Hematopoietic multipotent progenitor cell (in vitro differentiated cells): ENCODE data around the gene ZEB2. TPM values are rescaled to one million over a fixed set of nuclear protein-coding genes. Genes with fewer than 3 reads are reported as not detected.
A peak's percentile ranks its signal among the peaks of the same experiment; 100 is the strongest.

Experiments
- DNase-seq, 3 donors: peaks; one replicate each; pipeline ENCODE4 v3.0.0-alpha.2; 2011 to 2015; ENCODE audit warnings: low read depth in 2 of 3, low spot score in 2 of 3
- total RNA-seq: library from RNA; depleted of rRNA; stranded (reverse); fragments of >200 nt; gene quantifications from one replicate; pipeline ENCODE4 v1.2.3, GENCODE V29; 2012

ZEB2 gene
- total RNA-seq = 117 TPM

DNA sequence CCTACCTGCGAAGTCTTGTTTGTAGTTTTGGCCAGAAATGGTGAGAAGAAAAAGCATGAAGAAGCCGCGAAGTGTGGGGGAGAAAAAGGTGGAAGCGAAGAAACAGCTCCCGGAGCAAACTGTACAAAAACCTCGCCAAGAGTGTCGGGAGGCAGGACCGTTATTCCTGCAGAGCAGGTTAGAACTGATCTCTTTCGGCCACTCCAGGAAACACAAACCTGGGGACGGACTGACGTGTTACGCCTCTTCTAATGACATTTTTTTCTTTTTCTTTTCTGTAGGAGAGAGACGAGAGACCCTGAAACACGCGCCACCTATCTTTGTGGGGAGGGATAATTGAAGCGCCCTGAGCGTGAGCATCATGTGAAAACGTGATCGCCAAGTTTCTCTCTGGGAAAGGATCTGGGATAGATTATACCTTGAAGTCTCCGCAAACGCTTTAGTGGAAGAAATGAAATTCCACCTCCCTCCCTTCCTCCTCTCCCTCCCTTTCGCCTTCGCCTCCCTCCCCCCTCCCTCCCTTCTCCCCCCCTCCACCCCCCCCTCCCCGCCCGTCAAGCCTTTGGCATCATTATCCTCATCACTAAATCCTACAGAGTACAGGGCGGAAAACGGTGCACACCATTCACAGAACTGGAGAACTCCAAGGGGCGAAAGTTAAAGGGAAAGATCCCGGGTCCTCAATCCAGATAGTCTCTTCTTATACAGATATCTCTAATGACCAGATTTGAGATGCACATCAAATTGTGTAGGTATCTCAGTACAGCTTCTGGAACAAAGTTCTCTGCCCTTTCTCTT is at the start of gene ZEB2:
Gene ZEB2 (minus strand): TSS at position 186 of the 798 bp plus-strand sequence. CDS start 2,769 bp downstream, outside the sequence.
- peak in 2 of 3 donors; percentile 84 to 88 for DNase-seq

DNA sequence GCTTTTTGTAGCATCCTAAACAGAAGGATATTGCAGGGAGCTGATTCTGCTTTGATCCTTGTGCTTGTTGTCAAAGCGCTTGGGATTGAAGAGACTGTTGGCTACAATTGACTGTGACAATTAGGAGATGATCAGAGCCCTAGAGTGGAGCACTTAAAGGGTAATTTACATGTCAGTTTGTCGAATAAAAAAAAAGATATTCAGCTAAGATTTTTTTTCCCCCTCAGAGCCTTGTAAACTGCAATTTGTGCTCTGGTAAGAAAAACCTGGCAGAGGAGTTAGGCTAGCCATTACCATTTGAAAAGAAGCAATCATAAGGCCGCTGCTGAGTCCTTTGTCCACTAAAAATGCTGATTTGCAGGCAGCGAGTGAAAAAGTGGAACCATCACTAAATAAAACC is 47.8 kb upstream of the ZEB2 start:
- no peak for DNase-seq

DNA sequence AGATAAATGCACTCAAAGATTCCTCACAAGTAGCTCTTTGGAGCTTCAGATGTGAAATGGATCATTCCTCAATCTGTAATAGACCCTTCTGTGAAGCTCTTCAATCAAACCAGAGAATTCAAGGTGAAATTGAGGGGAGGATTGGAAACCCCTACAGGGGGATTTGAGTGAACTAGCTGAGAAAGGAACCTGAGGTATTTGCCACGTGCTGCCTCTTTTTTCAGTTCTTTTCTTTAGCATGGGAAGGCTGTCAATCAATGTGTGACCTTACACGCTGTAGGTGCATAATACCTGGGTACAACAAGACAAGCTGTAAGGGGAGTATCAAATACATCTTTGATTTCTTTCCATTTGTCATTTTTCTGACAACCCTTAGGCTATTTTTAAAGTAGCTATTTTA is 46.5 kb upstream of the ZEB2 start:
- no peak for DNase-seq

DNA sequence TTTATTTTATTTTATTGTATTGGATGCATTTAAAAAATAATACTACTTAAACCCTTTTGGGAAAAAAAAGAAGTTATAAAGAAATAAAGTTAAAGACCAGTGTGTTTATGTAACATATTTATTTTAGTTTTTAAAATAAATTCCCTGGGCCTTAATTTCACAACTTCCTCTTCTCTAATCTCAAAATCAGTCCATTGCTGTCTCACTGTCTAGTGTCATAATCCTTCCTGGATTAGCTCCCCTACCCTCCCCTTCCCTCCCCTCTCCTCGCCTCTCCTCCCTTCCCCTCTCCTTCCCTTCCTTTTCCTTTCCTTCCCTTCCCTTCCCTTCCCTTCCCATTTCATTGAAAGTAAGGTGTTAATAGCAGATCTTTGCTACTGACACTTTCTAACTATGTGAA is 40.3 kb upstream of the ZEB2 start:
- DNase-seq = peak in 2 of 3 donors; percentile 20 to 36

DNA sequence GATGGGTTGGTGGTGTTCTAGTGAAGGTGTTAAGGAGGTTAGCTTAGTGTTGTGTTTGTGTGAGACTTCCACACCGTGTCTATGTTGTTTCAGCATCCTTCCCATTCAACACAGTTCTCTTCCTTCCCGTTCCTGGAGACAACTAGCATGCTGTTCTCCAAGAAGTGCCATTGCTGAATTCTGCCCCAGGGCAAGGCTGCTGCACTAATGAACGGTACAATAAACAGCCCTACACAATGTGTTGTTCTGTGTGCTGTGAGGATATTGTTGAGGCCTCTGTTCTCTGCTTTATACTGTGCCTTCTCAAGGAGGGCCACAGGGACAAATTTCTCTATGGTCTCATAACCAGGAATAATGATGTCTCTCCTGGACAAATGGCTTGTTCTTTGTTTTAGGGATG is 39.8 kb upstream of the ZEB2 start:
- no peak for DNase-seq

DNA sequence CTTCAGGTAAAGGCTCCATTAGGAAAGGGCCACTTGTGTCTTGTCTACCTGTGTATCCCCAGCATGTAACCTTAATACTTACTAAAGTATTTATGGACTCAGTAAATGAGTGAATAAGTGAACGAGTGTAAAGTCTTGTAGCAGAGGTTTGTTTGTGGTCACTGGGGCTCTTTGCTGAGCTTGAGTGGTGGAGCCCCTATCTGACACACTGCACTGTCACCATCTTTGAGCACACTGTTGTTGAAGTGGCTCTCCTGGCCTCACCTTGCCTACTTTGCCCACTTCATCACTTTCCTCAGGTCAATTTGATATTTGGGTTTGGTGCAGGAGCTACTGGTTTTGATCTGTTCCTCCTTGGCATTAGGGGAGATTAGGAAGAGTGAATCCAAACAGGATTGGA is 39.3 kb upstream of the ZEB2 start:
- no peak for DNase-seq

DNA sequence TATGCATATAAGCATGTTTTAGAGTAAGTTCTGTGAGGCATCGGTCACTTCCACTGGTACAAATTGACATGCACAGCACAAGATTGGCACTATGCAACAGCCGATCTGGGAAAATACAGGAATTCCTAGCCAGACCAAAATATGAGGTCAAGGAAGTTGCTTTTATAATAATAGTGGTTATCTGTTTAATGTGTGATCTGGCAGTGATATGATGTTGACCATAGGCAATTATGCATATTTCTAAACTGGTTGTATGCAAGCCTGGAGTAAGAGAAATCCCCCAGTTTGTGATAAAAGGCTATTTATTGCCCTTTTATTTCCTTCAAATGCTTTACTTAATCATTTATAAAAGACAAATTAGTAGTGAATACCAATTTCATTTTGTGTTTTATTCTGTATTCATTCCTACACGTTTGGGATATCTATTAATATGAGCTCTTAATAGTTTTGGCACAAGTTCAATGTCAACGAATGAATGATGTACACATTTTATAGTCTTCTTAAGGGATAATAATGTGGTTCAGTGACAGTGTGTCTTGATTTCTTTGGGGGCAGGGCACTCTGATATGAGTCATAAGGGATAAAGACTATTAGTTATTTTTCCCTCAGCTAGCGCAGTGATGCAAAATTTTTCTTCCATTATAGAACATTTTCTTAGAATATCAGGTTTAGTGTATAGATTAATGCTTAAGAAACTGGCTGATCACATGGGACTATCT is 34.7 kb upstream of the ZEB2 start:
- no peak for DNase-seq

DNA sequence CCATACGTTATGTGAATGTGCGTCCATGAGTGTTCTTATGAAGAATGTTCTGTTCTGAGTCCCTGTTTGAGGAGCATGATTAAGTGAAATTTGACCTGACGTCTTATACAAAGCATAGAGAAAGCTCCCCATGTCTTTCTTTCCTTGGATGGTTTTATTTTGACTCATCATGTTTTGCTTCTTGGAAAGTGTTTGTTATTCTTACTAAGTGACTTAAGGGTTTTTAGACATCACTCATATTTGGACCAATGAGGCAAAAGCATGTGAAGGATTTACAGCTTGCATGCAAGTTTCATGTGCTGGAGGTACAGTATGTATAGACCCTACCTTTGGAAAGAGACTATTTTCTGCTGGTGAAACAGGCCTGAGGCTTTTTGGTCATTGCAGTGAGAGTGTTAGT is 33.5 kb upstream of the ZEB2 start:
- DNase-seq = no peak

DNA sequence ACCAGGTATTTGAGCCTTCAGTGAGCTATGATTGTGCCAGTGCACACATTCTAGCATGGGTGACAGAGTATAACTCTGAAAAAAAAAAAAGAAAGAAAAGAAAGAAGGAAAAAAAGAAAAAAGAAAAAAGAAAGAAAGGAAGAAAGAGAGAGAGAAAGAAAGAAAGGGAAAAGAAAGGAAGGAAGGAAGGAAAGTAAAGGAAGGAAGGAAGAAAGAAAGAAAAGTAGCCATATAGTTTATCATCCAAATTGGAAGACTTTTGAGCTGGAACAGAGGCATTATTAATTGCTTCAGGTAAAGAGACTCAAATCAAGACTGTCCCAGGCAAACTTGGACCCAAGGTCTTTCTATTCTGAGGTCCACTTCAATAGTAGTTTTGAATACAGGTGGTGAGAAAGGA is 32.9 kb upstream of the ZEB2 start:
- no peak for DNase-seq

DNA sequence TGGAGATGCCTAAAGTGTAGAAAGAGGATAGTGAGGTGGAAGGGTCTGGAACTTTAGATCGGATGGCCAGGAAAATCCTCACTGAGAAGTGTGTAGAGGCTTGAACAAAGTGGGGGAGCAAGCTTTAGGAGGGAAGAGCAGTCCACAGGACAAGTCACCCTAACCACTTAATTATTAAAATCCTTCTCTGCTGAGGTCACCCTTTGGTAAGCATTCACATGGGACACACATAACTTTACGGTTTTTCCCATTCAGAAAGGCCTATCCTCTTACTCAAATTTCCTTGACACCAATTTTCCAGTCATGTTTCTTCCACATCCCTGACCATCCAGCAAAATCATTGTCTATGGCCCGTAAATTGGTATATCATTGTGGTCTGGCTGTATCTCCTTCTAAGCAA is 31.0 kb upstream of the ZEB2 start:
- DNase-seq = no peak

DNA sequence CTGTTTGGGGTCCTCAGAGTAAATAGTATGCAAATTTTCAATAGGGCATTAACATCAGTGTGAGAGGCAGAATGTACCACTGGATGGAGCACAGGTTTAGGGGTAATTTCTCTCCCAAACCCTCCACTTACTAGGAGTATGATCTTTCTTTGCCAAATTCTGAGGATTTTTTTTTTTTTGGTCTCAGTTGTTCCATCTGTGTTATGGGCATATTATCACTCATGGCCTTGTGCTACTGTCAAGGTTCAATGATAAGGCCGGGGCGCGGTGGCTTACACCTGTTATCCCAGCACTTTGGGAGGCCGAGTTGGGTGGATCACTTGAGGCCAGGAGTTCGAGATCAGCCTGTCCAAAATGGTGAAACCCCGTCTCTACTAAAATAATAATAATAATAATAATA is 30.2 kb upstream of the ZEB2 start:
- DNase-seq = no peak

DNA sequence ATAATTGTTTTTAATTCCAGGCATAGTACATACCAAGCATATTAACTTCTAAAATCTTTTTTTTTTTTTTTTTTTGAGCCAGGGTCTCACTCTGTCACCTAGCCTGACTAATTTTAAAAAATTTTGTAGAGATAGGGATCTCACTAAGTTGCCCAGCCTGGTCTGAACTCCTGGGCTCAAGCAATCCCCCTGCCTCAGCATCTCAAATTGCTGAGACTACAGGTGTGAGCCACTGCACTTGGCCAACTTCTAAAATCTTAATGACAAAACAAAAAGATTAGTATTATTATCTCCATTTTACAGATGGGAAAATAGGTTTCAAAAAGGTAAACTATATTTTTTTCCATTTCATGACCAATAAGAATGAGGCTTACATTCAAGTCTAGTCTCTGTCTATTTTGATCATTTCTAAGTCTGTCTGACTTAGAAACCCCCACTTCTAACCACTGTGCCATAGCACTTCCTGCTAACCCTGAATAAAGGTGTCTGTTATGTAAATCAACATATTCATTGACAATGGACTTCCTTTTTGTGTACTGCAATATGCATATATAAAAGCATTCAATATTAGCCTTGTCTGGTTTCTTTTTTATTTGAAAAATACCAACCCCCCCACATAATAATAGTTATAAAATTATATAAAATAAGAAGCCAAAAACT is 28.7 kb upstream of the ZEB2 start:
- peak in 2 of 3 donors; percentile 28 to 72 for DNase-seq

DNA sequence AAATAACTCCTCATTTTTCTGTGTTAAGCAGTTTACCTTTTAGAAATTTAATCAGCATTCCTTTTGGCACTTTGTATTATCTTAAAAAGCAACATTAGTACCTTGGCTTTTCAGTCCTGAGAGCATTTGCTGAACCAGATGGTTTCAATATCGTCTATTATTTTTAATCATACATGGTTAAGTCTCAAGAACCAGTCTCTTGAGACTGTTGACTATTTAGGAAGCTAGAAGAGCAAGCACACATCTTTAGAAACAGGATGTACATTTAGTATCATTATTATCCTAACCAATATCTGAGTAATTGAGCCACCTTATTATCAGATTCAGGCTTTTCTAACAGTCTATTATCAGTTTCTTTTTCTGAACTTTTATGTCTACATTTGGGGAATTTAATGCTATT is 28.2 kb upstream of the ZEB2 start:
- no peak for DNase-seq

DNA sequence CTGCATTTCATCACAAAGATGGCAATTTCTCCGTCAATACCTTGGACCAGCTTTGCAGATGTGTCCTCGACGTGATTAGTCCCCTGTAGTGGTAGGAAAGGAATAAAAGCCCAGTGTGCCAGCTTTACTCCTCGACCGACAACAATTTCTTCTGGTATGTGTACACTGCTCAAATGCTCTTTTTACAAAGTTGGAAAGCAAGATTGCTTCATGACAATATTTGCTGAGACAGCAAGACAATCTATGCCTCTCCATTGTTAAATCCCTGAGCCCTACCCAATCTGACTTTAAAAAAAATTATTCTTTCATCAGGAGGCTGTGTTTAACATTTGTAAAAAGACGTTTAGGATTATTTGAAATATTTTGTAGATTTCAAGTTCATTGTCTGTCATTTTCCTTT is 27.6 kb upstream of the ZEB2 start:
- no peak for DNase-seq

DNA sequence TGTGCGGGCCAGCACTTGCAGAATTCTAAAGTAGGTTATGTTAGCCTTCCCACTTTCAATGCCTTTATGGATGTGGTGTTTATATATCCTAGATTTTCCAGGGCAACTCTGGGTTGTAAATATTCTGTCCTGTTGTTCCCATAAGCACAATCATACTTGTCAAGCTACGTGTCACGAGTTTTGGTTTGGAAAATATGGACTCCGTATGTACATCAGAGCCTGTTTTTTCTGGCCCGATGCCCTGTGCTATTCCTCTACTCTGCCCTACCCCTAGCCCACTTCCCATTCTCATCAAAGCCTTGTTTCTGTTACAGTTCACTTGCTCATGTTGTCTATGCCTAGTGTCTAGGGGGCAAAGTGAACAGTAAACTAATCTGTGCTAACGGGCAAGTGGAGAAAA is 27.0 kb upstream of the ZEB2 start:
- peak in 2 of 3 donors; percentile 14 to 33 for DNase-seq

DNA sequence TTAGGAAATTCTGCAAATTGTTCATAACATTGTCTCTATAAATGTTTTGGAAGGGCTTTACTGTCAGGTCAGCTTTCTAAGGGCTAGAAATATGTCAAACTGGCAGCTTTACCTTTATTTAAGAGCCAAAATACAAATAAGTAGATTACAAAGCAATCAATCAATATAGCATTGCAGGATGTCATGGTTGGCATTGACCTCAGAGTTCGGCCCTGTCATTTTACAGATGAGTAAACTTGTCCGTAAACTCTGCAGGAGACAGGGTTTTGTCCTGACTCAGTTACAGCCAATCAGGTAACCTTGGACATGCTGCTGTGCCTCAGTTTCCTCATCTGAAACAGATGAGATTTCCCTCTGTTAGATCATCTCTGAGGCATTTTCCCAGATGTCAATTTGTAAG is 25.9 kb upstream of the ZEB2 start:
- DNase-seq = no peak

DNA sequence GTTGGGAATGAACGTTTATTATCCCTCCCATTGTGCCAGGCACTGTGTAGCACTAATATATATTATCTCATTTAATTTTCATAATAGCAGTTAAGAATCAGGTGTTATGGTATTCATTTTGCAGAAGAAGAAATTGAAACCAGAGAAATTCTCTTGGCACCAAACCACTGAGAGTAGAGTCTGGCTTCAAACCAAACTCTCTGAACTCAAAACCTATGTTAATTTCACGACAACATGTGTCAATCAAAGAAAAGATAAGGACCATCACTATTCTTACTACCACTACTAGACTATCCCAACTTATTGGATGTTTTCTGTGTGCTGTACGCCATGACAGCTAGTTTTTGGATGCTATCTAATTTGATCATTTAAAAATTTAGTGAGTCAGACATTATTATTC is 24.1 kb upstream of the ZEB2 start:
- no peak for DNase-seq

DNA sequence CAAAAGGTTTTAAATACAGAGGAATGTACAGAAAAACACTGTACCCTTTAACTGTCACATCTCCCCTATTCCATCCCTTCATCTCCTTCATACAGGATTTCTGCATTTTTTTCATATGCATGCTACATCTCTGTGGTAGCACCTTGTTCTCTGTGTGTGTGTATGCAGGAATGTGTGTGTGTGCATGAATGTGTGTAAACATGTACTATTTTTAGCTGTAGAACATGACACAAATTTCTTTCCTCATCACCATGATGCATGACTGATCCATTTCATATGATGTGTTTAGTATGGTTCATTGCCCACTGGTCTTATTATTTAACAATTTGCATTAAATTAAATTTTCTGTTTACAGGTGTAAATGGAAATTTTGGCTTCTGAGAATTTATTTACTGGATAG is 21.5 kb upstream of the ZEB2 start:
- DNase-seq = no peak

DNA sequence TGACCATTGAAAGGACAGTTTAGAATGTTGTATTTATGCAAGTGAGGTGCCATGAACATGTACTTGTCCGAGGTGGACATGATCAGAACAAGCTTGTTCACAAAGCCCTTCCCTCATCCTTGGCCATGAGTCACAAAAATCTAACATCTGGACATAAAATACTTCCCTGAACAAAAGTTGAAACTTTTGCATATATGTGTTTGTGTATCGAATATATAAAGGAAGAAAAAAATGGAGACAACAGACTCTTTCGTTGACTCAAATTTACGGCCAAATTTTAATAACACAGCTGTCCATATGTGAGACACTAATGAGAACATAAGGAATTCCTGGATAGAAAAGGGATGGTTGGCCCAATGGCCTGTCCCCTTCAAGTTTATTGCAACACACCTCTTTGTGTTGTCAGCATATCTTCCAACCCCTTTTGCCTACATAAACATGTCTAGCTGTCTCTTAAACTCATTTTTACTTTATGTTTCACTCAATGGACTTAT is 19.4 kb upstream of the ZEB2 start:
- no peak for DNase-seq

DNA sequence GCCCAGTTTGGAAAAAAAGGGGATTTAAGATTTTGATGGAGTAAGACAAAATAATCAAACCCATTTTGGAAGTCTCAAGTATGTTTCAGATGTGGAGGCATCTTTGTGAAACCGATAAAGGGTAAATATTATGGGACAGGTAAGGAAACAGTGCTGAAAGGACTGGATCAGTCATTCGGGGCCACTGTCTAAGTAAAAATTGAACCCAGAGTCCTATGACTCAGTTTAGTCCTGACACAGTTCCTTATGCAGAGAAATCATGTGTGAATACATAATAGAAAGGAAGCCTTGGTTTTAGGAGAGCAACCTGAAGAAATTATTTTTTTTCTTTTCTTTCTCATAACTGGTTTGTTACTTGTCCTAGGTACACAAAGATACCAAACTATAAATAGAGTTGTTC is 15.4 kb upstream of the ZEB2 start:
- no peak for DNase-seq

DNA sequence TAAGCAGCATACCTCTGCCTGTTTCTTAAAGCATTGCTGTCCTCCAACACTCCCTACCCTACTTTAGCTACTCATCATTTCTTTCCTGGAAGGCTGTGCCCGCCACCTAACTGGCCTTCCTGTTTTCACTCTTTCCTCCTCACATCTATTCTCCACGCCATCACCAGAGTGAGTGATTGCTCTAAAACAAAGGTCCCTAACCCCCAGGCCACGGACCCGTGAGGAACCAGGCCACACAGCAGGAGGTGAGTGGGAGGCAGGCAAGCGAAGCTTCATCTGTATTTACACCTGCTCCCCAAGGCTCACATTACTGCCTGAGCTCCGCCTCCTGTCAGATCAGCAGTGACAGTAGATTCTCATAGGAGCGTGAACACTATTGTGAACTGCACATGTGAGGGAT is 13.3 kb upstream of the ZEB2 start:
- DNase-seq = no peak

DNA sequence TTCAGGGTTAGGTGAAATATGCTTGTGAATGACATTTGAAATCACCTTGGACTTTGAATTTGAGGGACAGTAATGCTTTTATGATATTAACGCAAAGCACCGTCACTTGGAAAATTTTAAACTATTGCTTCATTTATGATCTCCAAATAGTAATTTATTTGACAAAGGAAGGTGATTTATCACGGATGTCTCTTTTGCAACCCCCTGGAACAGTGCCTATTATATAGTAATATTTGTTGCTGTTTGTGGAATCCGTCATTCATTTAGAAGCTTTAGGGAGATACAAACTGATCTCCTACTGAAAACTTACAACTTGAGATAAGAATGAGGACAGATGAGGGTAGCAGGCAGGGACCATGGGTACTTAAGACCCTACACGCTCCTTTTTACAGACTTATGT is 10.7 kb upstream of the ZEB2 start:
- no peak for DNase-seq
